Measurements from ENCODE around the gene RAC3. TPM values are rescaled to one million over a fixed set of nuclear protein-coding genes. Genes with fewer than 3 reads are reported as not detected.

RAC3 gene
- total RNA-seq, 1 donor from 2014 or later = not detected

GRCh38 chr17:82041144-82041814 is 9.8 kb downstream of the RAC3 start:
- H3K4me3 ChIP-seq = no peak overlapping the region
- H3K9me3 ChIP-seq = no peaks in the 10 kb centered on the region
- TF ChIP-seq, protein P1, sequence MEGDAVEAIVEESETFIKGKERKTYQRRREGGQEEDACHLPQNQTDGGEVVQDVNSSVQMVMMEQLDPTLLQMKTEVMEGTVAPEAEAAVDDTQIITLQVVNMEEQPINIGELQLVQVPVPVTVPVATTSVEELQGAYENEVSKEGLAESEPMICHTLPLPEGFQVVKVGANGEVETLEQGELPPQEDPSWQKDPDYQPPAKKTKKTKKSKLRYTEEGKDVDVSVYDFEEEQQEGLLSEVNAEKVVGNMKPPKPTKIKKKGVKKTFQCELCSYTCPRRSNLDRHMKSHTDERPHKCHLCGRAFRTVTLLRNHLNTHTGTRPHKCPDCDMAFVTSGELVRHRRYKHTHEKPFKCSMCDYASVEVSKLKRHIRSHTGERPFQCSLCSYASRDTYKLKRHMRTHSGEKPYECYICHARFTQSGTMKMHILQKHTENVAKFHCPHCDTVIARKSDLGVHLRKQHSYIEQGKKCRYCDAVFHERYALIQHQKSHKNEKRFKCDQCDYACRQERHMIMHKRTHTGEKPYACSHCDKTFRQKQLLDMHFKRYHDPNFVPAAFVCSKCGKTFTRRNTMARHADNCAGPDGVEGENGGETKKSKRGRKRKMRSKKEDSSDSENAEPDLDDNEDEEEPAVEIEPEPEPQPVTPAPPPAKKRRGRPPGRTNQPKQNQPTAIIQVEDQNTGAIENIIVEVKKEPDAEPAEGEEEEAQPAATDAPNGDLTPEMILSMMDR (IDR thresholded peaks at IDR 0.05) = no peak
- H3K27ac ChIP-seq = no peak overlapping the region
- H3K36me3 ChIP-seq = no peaks in the 10 kb centered on the region
- peaks cover 7 to 11% of the 10 kb centered on the region in 2 donors for H3K4me1 ChIP-seq
- H3K27me3 ChIP-seq = no peaks in the 10 kb centered on the region
- intact Hi-C loops (cut with DNase I) = no loop called here
- DNase-seq (ENCODE audit: low spot score in 2 of 2) = no peak

DNA sequence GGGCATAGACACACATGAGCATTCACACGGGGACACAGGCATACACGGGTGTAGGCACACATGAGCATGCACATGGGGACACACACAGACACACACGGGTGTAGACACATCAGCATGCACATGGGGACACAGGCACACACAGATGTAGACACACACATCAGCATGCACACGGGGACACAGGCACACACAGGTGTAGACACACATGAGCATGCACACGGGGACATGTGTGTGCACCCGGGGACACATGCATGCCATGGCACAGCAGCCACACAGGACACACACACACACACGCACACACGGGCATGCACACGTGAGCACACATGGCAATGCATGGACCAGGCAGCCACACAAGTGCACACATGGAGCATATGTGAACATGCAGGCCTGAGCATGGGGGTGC is 11.2 kb downstream of the RAC3 start:
- Histone ChIP-seq H3K9me3 (no peaks in the 10 kb centered on the region), H3K4me3 (no peak overlapping the region), H3K36me3 (peaks cover 0 to 8% of the 10 kb centered on the region in 2 donors), H3K27ac (no peak overlapping the region), H3K4me1 (peaks cover 0 to 4% of the 10 kb centered on the region in 2 donors), H3K27me3 (no peaks in the 10 kb centered on the region)
- TF ChIP-seq, protein P1 (IDR thresholded peaks at IDR 0.05) = no peak
- intact Hi-C loops (cut with DNase I) = no loop called here
- no peak for DNase-seq (ENCODE audit: low spot score in 2 of 2)

GRCh38 chr17:82043507-82043906 is 12.0 kb downstream of the RAC3 start:
- H3K9me3 ChIP-seq = no peaks in the 10 kb centered on the region
- no peak overlapping the region for H3K27ac ChIP-seq
- peaks cover 7 to 16% of the 10 kb centered on the region in 2 donors for H3K36me3 ChIP-seq
- no peaks in the 10 kb centered on the region for H3K27me3 ChIP-seq
- no peak overlapping the region for H3K4me3 ChIP-seq
- DNase-seq (ENCODE audit: low spot score in 2 of 2) = no peak
- intact Hi-C loops (cut with DNase I) = no loop called here
- no peaks in the 10 kb centered on the region for H3K4me1 ChIP-seq
- TF ChIP-seq, protein P1 (IDR thresholded peaks at IDR 0.05) = no peak

GRCh38 chr17:82045936-82046484 is 14.5 kb downstream of the RAC3 start:
- no peak overlapping the region for H3K27ac ChIP-seq
- H3K4me3 ChIP-seq = no peak overlapping the region
- H3K36me3 ChIP-seq = peaks cover 15 to 33% of the 10 kb centered on the region in 2 donors
- peaks cover 9% of the 10 kb centered on the region in 2 donors for H3K4me1 ChIP-seq
- intact Hi-C loops (cut with DNase I) = no loop called here
- no peaks in the 10 kb centered on the region for H3K27me3 ChIP-seq
- no peaks in the 10 kb centered on the region for H3K9me3 ChIP-seq
- TF ChIP-seq, protein P1 (IDR thresholded peaks at IDR 0.05) = no peak
- no peak for DNase-seq (ENCODE audit: low spot score in 2 of 2)

DNA sequence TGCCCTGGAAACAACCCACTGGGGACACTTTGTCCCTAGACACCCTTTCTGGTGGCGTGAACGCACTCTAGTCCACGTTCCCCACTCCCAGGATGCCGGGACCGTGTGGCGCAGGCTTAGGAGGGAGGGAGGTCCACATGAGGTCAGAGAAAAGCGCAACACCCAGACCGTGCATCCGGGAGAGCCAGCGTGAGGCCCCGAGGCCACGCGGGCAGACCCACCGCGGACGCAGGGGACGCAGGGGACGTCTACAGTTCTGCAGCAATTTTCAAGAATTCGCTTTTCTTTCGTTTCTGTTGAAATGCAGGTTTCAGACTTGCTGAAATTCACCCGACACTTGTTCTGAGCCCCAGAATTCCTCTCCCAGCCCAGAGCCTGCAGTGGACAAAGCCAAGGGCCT is 15.4 kb downstream of the RAC3 start:
- H3K27ac ChIP-seq = no peak overlapping the region
- H3K4me3 ChIP-seq = no peak overlapping the region
- H3K27me3 ChIP-seq = no peaks in the 10 kb centered on the region
- intact Hi-C loops (cut with DNase I) = no loop called here
- TF ChIP-seq, protein P1 (IDR thresholded peaks at IDR 0.05) = no peak
- peaks cover 9 to 10% of the 10 kb centered on the region in 2 donors for H3K4me1 ChIP-seq
- no peak for DNase-seq (ENCODE audit: low spot score in 2 of 2)
- no peaks in the 10 kb centered on the region for H3K9me3 ChIP-seq
- peaks cover 15 to 33% of the 10 kb centered on the region in 2 donors for H3K36me3 ChIP-seq

Data from ascending aorta (tissue), 2 donors.